ENCODE measurements around the gene RELA. TPM values are rescaled to one million over a fixed set of nuclear protein-coding genes. Genes with fewer than 3 reads are reported as not detected.

RELA gene
- polyA plus RNA-seq: 2.3 and 3.0 TPM in 2 replicates

GRCh38 chr11:65662799-65663638, at the start of gene RELA:
TSS of gene RELA (minus strand) at chr11:65662916. CDS start at chr11:65662832, 84 bp downstream.

GRCh38 chr11:65711785-65712632, 49.3 kb upstream of the RELA start, which contains the start of gene KAT5:
TSS of gene KAT5 (plus strand) at chr11:65712252. CDS start at chr11:65712268, 16 bp downstream.

GRCh38 chr11:65637794-65638419, 24.8 kb downstream of the RELA start, which contains the start of gene SIPA1:
TSS of gene SIPA1 (plus strand) at chr11:65638101. CDS start at chr11:65640922, 2,821 bp downstream.

GRCh38 chr11:65615229-65615949, 47.3 kb downstream of the RELA start, which contains the start of gene PCNX3:
TSS of gene PCNX3 (plus strand) at chr11:65615776. CDS start at chr11:65616312, 536 bp downstream.

Other genes with a start within 250 kb of the RELA start
- gene NEAT1, start 240.1 kb downstream of the RELA start, polyA plus RNA-seq: 65.7 and 70.6 TPM in 2 replicates
- 70,295 and 74,607 TPM in 2 replicates for gene MALAT1, start 163.9 kb downstream of the RELA start, polyA plus RNA-seq
- 17.9 and 24.7 TPM in 2 replicates for gene SCYL1, start 137.8 kb downstream of the RELA start, polyA plus RNA-seq
- 0.57 and 1.3 TPM in 2 replicates for gene LTBP3, start 104.6 kb downstream of the RELA start, polyA plus RNA-seq
- 9.2 and 18.7 TPM in 2 replicates for gene ZNRD2, start 92.4 kb downstream of the RELA start, polyA plus RNA-seq
- 3.2 and 10.1 TPM in 2 replicates for gene FAM89B, start 90.4 kb downstream of the RELA start, polyA plus RNA-seq
- not detected in 2 replicates for gene EHBP1L1, start 86.9 kb downstream of the RELA start, polyA plus RNA-seq
- not detected in 2 replicates for gene KCNK7, start 67.1 kb downstream of the RELA start, polyA plus RNA-seq
- gene MAP3K11, start 48.7 kb downstream of the RELA start, polyA plus RNA-seq: 0.78 and 1.7 TPM in 2 replicates
- 0.74 and 1.5 TPM in 2 replicates for gene PCNX3, start 47.1 kb downstream of the RELA start, polyA plus RNA-seq
- not detected in 2 replicates for gene SIPA1, start 24.8 kb downstream of the RELA start, polyA plus RNA-seq
- gene KAT5, start 49.3 kb upstream of the RELA start, polyA plus RNA-seq: 2.4 and 7.8 TPM in 2 replicates
- 6.6 and 13.0 TPM in 2 replicates for gene RNASEH2C, start 57.9 kb upstream of the RELA start, polyA plus RNA-seq
- 0.08 and 0.35 TPM in 2 replicates for gene AP5B1, start 118.1 kb upstream of the RELA start, polyA plus RNA-seq
- not detected in 2 replicates for gene OVOL1, start 124.1 kb upstream of the RELA start, polyA plus RNA-seq
- gene SNX32, start 171.0 kb upstream of the RELA start, polyA plus RNA-seq: 2.2 and 4.6 TPM in 2 replicates
- 185 and 274 TPM in 2 replicates for gene CFL1, start 195.3 kb upstream of the RELA start, polyA plus RNA-seq
- 9.5 and 11.2 TPM in 2 replicates for gene MUS81, start 197.5 kb upstream of the RELA start, polyA plus RNA-seq
- gene EFEMP2, start 209.9 kb upstream of the RELA start, polyA plus RNA-seq: 0.31 and 1.8 TPM in 2 replicates
- gene CTSW, start 216.9 kb upstream of the RELA start, polyA plus RNA-seq: not detected in 2 replicates
- gene FIBP, start 225.6 kb upstream of the RELA start, polyA plus RNA-seq: 37.0 and 67.8 TPM in 2 replicates
- 2.2 and 2.7 TPM in 2 replicates for gene CCDC85B, start 227.8 kb upstream of the RELA start, polyA plus RNA-seq
- not detected in 2 replicates for gene FOSL1, start 237.5 kb upstream of the RELA start, polyA plus RNA-seq

Measured in Purkinje cell (primary cell).